Measurements from ENCODE around the gene NADK. TPM values are rescaled to one million over a fixed set of nuclear protein-coding genes. Genes with fewer than 3 reads are reported as not detected.
A peak's percentile ranks its signal among the peaks of the same experiment; 100 is the strongest.

NADK gene
- total RNA-seq, 1 experiment from 2014 or later, result 93.4 TPM

GRCh38 chr1:1783320-1783719 lies 5.0 kb upstream of the NADK start:
- CTCF ChIA-PET, result no interaction called here
- POLR2A ChIA-PET, result no interaction called here
- RAD21 ChIA-PET (ENCODE audit: low non-redundant PET in 1 of 2, low total read pairs in 2 of 2, uncharacterized antibody in 2 of 2, unreplicated experiment in 2 of 2), result no interaction called here
- ATAC-seq (no peak), DNase-seq (ENCODE audit: low read depth, low spot score) (no peak)
- Histone ChIP-seq H3K4me3 (replicated peaks in 1 of 2; ENCODE audit: low read depth in 1 of 2, low read length in 2 of 2) (no peak overlapping the region), H3K4me2 (ENCODE audit: low read length) (no peak overlapping the region), H3K4me1 (ENCODE audit: control insufficient read depth in 1 of 2, insufficient read depth in 2 of 2, low read length in 2 of 2) (peaks cover 13 to 33% of the 10 kb centered on the region in 2 experiments; a peak in 3 of 4 replicates), H3K36me3 (ENCODE audit: control insufficient read depth in 1 of 2, insufficient read depth in 2 of 2, low read length in 2 of 2) (peaks cover 32% of the 10 kb centered on the region in 2 experiments), H2AFZ (ENCODE audit: low read depth, low read length, poor library complexity, severe bottlenecking) (no peak overlapping the region), H3K9me3 (ENCODE audit: control insufficient read depth in 1 of 2, insufficient read depth in 1 of 2, low read depth in 1 of 2, low read length in 2 of 2) (no peaks in the 10 kb centered on the region), H3K27ac (ENCODE audit: low read depth, low read length) (0 out of 2 replicates have a peak overlapping the region, but pooled peaks have one; percentile 30), H3K79me2 (ENCODE audit: insufficient read depth, low read length) (peaks cover 9% of the 10 kb centered on the region; the same call in 1 of the 2 replicates), H3K9ac (ENCODE audit: low read length) (no peak overlapping the region), H3K27me3 (ENCODE audit: insufficient read depth, low read length) (no peaks in the 10 kb centered on the region), H3K9me2 (ENCODE audit: insufficient read depth) (no peaks in the 10 kb centered on the region), H4K20me1 (ENCODE audit: insufficient read depth) (no peaks in the 10 kb centered on the region)
- intact Hi-C loops (cut with micrococcal nuclease), result no loop called here
- BruUV-seq (replicated peaks), result no TSS peak
- no peak for TF ChIP-seq TCF7L2 (IDR thresholded peaks at IDR 0.05; ENCODE audit: borderline replicate concordance, extremely low read depth, insufficient read depth, insufficient read length)
- no peak for TF ChIP-seq SRF (IDR thresholded peaks at IDR 0.05; ENCODE audit: low read depth)
- no peak for TF ChIP-seq ELF1 (IDR thresholded peaks at IDR 0.05; ENCODE audit: borderline replicate concordance, low read depth)
- TF ChIP-seq JUND (IDR thresholded peaks at IDR 0.05), result no peak
- TF ChIP-seq YY1 (IDR thresholded peaks at IDR 0.05; ENCODE audit: extremely low read depth, insufficient replicate concordance, low read depth, low read length), result no peak
- TF ChIP-seq CTCF (IDR thresholded peaks at IDR 0.05 in 2 of 3, conservative IDR thresholded peaks at IDR 0.05 in 1 of 3; ENCODE audit: borderline replicate concordance in 1 of 3, insufficient read depth in 1 of 3, low read depth in 2 of 3, low read length in 2 of 3), result no peak
- TF ChIP-seq EGR1 (IDR thresholded peaks at IDR 0.05; ENCODE audit: low read depth), result no peak
- TF ChIP-seq ZBTB33 (IDR thresholded peaks at IDR 0.05; ENCODE audit: extremely low read depth, insufficient replicate concordance, low read length), result no peak
- TF ChIP-seq ZNF274 (IDR thresholded peaks at IDR 0.05; ENCODE audit: low read depth, low read length), result no peak
- TF ChIP-seq FOSL1 (IDR thresholded peaks at IDR 0.05; ENCODE audit: low read depth), result no peak
- TF ChIP-seq EZH2phosphoT487 (IDR thresholded peaks at IDR 0.05; ENCODE audit: borderline replicate concordance), result no peak
- TF ChIP-seq CEBPB (IDR thresholded peaks at IDR 0.05; ENCODE audit: low read depth), result no peak
- no peak for TF ChIP-seq REST (IDR thresholded peaks at IDR 0.05; ENCODE audit: low read depth)
- TF ChIP-seq RAD21 (IDR thresholded peaks at IDR 0.05; ENCODE audit: low read depth), result no peak
- no peak for TF ChIP-seq POLR2AphosphoS5 (IDR thresholded peaks at IDR 0.05; ENCODE audit: low read depth, low read length)
